ENCODE measurements around the gene OR11L1. TPM values are rescaled to one million over a fixed set of nuclear protein-coding genes. Genes with fewer than 3 reads are reported as not detected.

Gene OR11L1, protein sequence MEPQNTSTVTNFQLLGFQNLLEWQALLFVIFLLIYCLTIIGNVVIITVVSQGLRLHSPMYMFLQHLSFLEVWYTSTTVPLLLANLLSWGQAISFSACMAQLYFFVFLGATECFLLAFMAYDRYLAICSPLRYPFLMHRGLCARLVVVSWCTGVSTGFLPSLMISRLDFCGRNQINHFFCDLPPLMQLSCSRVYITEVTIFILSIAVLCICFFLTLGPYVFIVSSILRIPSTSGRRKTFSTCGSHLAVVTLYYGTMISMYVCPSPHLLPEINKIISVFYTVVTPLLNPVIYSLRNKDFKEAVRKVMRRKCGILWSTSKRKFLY
- total RNA-seq (not detected in 2 replicates), polyA plus RNA-seq (not detected in 2 replicates)

DNA sequence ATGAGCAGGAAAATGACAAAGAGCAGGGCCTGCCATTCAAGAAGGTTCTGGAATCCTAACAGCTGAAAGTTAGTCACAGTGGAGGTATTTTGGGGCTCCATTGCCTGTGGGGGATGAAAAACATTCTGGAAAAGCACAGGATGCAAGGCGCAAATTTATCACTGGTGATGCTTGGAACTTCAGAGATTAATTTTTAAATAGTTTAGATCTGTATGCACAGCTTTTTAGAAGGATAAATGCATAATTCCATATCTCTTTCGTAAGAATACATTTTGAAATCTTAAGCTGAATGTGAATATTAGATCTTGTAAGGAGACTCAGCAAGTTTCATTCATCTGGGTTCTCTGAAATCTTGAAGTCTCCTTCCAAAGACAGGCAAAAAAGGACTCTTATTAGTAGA is at the start of gene OR11L1:
OR11L1 (minus strand) TSS at position 101 of the 400 bp plus-strand sequence; CDS start at position 101, 0 bp downstream.
- H4K20me1 ChIP-seq (ENCODE audit: insufficient read depth, poor library complexity, severe bottlenecking), result no peaks in the 10 kb centered on the region
- H3K36me3 ChIP-seq (replicated peaks; ENCODE audit: insufficient read depth, low read depth), result no peaks in the 10 kb centered on the region
- no peak within 1 kb of the TSS for H3K4me3 ChIP-seq
- WGBS (ENCODE audit: low lambda C conversion rate, missing lambda C conversion rate), result 70% methylated on average over 2 of the region's 2 CpGs
- no peaks in the 10 kb centered on the region for H3K4me1 ChIP-seq (ENCODE audit: insufficient read depth)
- H3K27ac ChIP-seq, result no peak within 1 kb of the TSS
- H2AFZ ChIP-seq, result no peak within 1 kb of the TSS
- no peaks in the 10 kb centered on the region for H3K27me3 ChIP-seq
- H3K4me2 ChIP-seq, result no peak within 1 kb of the TSS
- TF ChIP-seq EZH2phosphoT487 (IDR thresholded peaks at IDR 0.05; ENCODE audit: low read depth, severe bottlenecking, unreplicated experiment) (no peak), EZH2 (IDR thresholded peaks at IDR 0.05; ENCODE audit: borderline replicate concordance) (no peak)
- TF ChIP-seq, protein P1, sequence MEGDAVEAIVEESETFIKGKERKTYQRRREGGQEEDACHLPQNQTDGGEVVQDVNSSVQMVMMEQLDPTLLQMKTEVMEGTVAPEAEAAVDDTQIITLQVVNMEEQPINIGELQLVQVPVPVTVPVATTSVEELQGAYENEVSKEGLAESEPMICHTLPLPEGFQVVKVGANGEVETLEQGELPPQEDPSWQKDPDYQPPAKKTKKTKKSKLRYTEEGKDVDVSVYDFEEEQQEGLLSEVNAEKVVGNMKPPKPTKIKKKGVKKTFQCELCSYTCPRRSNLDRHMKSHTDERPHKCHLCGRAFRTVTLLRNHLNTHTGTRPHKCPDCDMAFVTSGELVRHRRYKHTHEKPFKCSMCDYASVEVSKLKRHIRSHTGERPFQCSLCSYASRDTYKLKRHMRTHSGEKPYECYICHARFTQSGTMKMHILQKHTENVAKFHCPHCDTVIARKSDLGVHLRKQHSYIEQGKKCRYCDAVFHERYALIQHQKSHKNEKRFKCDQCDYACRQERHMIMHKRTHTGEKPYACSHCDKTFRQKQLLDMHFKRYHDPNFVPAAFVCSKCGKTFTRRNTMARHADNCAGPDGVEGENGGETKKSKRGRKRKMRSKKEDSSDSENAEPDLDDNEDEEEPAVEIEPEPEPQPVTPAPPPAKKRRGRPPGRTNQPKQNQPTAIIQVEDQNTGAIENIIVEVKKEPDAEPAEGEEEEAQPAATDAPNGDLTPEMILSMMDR (IDR thresholded peaks at IDR 0.05; ENCODE audit: poor library complexity), result no peak
- no peaks in the 10 kb centered on the region for H3K9me3 ChIP-seq (ENCODE audit: low read depth)
- no peak for DNase-seq (ENCODE audit: low spot score)
- no peaks in the 10 kb centered on the region for H3K9me2 ChIP-seq (replicated peaks; ENCODE audit: insufficient read depth)
- H3K79me2 ChIP-seq, result no peaks in the 10 kb centered on the region

DNA sequence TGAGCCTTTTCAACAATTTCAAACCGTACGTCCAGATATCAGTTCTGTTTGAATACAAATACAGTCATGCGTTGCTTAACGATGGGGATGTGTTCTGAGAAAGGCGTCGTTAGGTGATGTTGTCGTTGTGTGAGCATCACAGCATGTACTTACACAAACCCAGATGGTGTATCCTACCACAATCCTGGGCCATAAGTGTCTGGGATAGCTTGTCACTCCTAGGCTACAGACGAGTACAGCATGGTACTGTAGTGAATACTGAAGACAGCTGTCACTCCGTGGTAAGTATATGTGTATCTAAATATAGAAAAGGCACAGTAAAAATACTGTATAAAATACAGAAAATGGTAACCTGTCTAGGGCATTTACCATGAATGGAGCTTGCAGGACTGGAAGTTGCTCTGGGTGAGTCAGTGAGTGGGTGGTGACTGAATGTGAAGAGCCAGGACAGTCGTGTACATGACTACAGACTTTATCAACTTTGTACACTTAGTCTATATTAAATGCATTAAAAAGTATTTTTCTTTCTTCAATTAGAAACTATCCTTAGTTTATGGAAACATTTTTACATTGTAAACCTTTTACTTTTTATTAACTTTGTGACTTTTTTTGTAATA is 43.2 kb upstream of the OR11L1 start:
- DNase-seq (ENCODE audit: low spot score), result no peak
- no peaks in the 10 kb centered on the region for H3K36me3 ChIP-seq (replicated peaks; ENCODE audit: insufficient read depth, low read depth)
- 82% methylated on average over 10 of the region's 10 CpGs for WGBS (ENCODE audit: low lambda C conversion rate, missing lambda C conversion rate)
- no peaks in the 10 kb centered on the region for H3K9me2 ChIP-seq (replicated peaks; ENCODE audit: insufficient read depth)
- no peak for TF ChIP-seq EZH2 (IDR thresholded peaks at IDR 0.05; ENCODE audit: borderline replicate concordance)
- TF ChIP-seq, protein P1 (IDR thresholded peaks at IDR 0.05; ENCODE audit: poor library complexity), result no peak
- no peak for TF ChIP-seq EZH2phosphoT487 (IDR thresholded peaks at IDR 0.05; ENCODE audit: low read depth, severe bottlenecking, unreplicated experiment)
- H3K27ac ChIP-seq, result no peak overlapping the region
- no peaks in the 10 kb centered on the region for H3K27me3 ChIP-seq
- no peaks in the 10 kb centered on the region for H3K79me2 ChIP-seq
- no peak overlapping the region for H3K4me2 ChIP-seq
- H3K4me3 ChIP-seq, result no peak overlapping the region
- no peaks in the 10 kb centered on the region for H3K9me3 ChIP-seq (ENCODE audit: low read depth)
- H3K4me1 ChIP-seq (ENCODE audit: insufficient read depth), result no peaks in the 10 kb centered on the region
- H2AFZ ChIP-seq, result no peak overlapping the region
- no peaks in the 10 kb centered on the region for H4K20me1 ChIP-seq (ENCODE audit: insufficient read depth, poor library complexity, severe bottlenecking)

DNA sequence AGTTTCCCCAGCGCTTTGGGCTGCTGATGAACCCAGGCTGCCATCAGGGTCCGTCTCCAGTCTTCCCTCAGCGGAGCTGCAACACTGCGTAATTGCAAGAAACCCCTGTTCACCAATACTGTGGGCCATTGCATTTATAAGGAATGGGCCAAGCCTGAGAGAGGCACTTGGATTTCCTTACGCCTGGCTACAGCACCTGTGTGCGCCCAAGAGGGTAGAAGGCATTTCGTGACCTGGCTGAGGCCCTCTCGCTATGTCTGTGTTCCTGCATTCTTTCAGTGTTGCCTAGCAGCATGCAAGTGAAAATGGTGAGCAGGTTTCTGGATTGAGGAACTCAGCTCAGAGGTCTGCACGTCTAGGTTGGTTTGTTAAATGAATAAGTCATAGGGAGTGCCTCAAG is 41.6 kb upstream of the OR11L1 start:
- 78% methylated on average over 9 of the region's 9 CpGs for WGBS (ENCODE audit: low lambda C conversion rate, missing lambda C conversion rate)
- Histone ChIP-seq H3K27ac (no peak overlapping the region), H3K79me2 (no peaks in the 10 kb centered on the region), H3K4me3 (no peak overlapping the region), H3K36me3 (replicated peaks; ENCODE audit: insufficient read depth, low read depth) (no peaks in the 10 kb centered on the region), H4K20me1 (ENCODE audit: insufficient read depth, poor library complexity, severe bottlenecking) (no peaks in the 10 kb centered on the region), H3K4me2 (no peak overlapping the region), H3K9me2 (replicated peaks; ENCODE audit: insufficient read depth) (no peaks in the 10 kb centered on the region), H3K4me1 (ENCODE audit: insufficient read depth) (no peaks in the 10 kb centered on the region), H3K27me3 (no peaks in the 10 kb centered on the region), H2AFZ (no peak overlapping the region), H3K9me3 (ENCODE audit: low read depth) (no peaks in the 10 kb centered on the region)
- TF ChIP-seq, protein P1 (IDR thresholded peaks at IDR 0.05; ENCODE audit: poor library complexity), result no peak
- TF ChIP-seq EZH2 (IDR thresholded peaks at IDR 0.05; ENCODE audit: borderline replicate concordance) (no peak), EZH2phosphoT487 (IDR thresholded peaks at IDR 0.05; ENCODE audit: low read depth, severe bottlenecking, unreplicated experiment) (no peak)
- no peak for DNase-seq (ENCODE audit: low spot score)

Measured in hepatocyte (in vitro differentiated cells).